ENCODE data around the gene FBXL19.
"Not testable (repeated sequence)": the region's sequence is repeated elsewhere in the genome, so short reads cannot be mapped to it uniquely, and the experiment has no call there.

FBXL19 gene

DNA sequence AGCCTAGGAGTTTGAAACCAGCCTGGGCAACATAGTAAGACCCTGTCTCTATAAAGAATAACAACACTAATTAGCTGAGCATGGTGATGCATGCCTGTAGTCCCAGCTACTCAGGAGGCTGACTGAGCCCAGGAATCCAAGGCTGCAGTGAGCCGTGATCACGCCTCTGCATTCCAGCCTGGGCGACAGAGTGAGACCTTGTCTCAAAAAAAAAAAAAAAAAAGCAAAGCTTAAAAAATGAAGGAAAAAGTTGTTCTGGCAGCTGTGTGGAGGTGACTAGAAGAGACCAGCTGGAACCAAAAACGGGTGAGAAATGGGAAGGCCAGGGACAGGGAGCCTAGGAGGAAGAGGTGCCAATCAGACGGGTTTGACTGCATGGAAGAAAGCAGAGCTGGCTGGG lies 33.7 kb upstream of the FBXL19 start:
- in situ Hi-C loops (cut with MboI; ENCODE audit: low sequenced_read_pairs, unreplicated experiment) = no loop called here
- no peak for DNase-seq (ENCODE audit: low spot score)
- TF ChIP-seq, protein P1, sequence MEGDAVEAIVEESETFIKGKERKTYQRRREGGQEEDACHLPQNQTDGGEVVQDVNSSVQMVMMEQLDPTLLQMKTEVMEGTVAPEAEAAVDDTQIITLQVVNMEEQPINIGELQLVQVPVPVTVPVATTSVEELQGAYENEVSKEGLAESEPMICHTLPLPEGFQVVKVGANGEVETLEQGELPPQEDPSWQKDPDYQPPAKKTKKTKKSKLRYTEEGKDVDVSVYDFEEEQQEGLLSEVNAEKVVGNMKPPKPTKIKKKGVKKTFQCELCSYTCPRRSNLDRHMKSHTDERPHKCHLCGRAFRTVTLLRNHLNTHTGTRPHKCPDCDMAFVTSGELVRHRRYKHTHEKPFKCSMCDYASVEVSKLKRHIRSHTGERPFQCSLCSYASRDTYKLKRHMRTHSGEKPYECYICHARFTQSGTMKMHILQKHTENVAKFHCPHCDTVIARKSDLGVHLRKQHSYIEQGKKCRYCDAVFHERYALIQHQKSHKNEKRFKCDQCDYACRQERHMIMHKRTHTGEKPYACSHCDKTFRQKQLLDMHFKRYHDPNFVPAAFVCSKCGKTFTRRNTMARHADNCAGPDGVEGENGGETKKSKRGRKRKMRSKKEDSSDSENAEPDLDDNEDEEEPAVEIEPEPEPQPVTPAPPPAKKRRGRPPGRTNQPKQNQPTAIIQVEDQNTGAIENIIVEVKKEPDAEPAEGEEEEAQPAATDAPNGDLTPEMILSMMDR (IDR thresholded peaks at IDR 0.05; ENCODE audit: borderline replicate concordance, control extremely low read depth, extremely low read depth, insufficient read depth, missing control alignments) = no peak

DNA sequence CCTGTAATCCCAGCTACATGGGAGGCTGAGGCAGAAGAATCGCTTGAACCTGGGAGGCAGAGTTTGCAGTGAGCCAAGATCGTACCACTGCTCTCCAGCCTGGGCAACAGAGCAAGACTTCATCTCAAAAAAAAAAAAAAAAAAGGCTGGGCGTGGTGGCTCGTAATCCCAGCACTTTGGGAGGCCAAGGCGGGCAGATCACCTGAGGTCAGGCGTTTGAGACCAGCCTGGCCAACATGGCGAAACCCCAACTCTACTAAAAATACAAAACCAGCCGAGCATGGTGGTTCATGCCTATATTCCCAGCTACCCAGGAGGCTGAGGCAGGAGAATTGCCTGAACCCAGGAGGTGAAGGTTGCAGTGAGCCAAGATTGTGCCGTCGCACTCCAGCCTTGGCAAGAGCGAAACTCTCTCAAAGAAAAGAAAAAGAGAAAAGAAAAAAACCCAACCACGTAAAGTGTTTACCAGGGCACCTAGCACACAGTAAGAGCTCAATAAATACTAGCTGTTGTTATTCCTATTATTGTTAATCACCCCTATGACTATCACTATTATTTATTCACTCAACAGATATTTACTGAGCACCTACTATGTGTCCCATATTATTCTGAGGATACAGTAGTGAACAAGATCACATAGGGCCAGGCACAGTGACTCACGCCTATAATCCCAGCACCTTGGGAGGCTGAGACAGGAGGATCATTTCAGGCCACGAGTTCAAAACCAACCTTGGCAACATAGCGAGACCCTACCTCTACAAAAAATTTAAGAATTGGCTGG lies 32.1 kb upstream of the FBXL19 start:
- DNase-seq (ENCODE audit: low spot score); in situ Hi-C loops (cut with MboI; ENCODE audit: low sequenced_read_pairs, unreplicated experiment): not testable (repeated sequence)

DNA sequence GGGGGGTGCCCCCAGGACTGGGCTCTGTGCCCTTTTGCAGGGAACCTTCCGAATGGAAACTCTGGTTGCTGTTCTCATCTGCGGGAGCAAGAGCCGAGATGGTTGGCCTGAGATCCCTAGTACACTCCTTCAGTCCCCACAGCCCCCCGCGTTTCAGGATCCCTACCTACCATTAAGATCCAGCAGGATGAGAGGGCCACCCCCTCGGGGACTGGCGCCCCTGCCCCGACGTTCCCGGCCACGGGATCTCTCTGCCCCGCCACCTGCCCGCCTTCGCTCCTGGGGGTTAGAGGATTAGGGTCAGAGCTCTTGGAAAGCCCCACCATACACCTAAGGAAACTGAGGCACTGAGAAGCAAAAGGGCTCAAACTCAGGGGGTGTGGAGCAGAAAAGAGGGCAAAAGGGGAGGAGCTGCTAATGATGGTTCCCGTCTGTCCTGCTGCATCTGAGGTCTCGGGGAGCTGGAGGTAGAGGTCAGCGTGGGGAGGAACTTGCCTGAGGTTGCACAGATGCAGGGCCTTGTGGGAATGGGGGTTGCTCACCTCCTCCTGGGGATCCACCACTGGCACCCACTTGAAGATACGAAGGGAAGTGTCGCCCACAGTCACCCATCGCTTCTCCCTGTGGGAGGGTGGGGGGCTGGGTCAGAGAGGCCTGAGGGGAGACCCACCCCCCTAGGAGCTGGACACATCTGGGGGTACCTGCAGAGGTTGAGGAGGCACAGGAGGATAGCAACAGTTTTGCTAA lies 30.5 kb upstream of the FBXL19 start:
- in situ Hi-C loops (cut with MboI; ENCODE audit: low sequenced_read_pairs, unreplicated experiment) = no loop called here
- DNase-seq (ENCODE audit: low spot score) = peak; percentile 46
- TF ChIP-seq, protein P1 (IDR thresholded peaks at IDR 0.05; ENCODE audit: borderline replicate concordance, control extremely low read depth, extremely low read depth, insufficient read depth, missing control alignments) = no peak

DNA sequence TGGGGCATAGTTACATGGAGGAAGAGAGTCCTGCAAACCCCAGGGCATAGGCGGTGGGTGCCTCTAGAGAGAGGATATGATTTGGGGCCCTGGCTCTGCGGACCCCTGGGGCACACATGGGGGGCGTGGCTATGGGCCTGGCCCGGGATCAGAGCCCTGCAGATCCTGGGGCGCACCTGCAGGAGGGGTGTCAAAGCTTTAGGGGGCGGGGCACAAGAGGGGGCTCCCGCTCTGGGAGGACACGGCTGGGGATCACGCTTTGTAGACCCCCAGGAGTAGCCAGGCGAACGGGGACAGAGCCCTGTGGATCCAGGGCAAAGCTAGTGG lies 30.0 kb upstream of the FBXL19 start:
- peak; percentile 40 for DNase-seq (ENCODE audit: low spot score)
- in situ Hi-C loops (cut with MboI; ENCODE audit: low sequenced_read_pairs, unreplicated experiment) = no loop called here
- TF ChIP-seq, protein P1 (IDR thresholded peaks at IDR 0.05; ENCODE audit: borderline replicate concordance, control extremely low read depth, extremely low read depth, insufficient read depth, missing control alignments) = no peak

DNA sequence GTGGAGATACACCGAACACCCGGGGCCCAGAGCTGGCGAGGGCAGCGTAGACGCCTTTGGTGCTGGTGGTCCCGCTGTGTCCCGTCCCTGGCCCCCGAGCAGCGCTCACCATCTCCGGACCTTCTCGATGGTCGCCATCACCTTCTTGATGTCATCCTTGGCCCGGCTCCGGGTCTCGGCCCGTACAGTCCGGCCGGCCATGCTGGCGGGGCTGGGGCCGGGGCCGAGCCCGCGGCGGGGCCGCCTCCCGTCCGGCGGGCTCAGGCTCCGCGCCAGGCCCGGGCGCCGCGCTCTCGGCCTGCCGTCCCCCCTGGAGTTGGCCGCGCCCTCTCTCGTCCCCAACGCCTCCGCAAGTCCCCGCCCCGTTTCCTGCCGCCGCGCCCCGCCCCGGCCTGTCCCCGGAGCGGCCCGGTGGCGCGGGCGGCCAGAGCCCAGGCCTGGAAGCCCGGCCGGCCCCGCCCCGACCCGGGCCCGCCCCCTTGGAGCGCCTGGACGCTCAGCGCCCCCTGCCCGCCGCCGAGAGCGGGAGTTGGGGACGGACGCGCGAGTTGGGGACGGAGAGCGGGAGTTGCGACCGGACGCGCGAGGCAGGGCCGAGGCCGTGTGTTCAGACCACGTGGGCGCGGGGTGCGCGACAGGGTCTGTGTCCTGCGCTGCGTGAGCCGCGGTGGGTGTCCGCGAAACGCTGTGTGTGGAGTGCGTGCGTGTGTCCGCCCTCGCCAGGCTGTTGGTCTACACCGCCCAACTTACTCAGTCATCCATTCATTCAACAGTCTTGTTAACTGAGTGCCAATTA lies 29.4 kb upstream of the FBXL19 start, which contains the start of gene BCL7C:
BCL7C (minus strand) TSS at position 334 of the 796 bp plus-strand sequence; CDS start at position 201, 133 bp downstream.
- TF ChIP-seq, protein P1 (IDR thresholded peaks at IDR 0.05; ENCODE audit: borderline replicate concordance, control extremely low read depth, extremely low read depth, insufficient read depth, missing control alignments) = peak; percentile 74
- peak; percentile 93 for DNase-seq (ENCODE audit: low spot score)
- in situ Hi-C loops (cut with MboI; ENCODE audit: low sequenced_read_pairs, unreplicated experiment) = no loop called here

DNA sequence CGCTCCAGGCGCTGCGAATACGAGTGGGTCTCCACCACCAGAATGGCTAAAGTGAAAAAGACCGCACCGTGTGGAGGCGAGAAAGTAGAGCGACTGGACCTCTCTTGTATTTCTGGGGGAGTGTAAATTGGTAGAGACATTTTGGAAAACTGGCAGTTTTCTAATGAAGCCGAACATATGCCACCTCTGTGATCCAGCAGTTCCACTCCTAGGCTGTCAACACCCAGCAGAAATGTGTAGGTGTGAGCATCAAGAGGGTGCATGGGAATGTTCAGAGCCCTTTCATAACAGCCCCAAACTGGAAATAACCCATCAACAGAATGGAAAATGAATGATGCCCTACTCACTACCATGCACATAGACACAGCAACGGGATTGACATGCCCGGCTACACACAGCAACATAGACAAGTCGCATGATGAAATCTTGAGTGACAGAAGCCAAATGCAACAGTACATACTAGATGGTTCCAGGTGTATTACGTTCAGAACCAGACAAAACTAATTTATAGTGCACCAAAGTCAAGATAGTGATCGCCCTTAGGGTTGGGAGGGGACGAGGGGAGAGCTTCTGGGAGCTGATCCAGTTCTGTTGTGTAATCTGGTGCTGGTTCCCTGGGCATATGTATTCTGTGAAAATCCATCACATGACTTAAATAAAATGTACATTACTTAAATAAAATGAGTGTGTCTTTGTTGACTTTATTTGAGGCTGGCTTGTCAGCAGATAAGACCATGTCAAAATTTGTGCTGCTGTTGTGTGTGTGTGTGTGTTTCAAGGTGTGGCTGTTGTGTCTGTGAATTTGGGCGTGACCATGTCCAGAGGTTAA lies 28.6 kb upstream of the FBXL19 start:
- TF ChIP-seq, protein P1 (IDR thresholded peaks at IDR 0.05; ENCODE audit: borderline replicate concordance, control extremely low read depth, extremely low read depth, insufficient read depth, missing control alignments) = no peak
- no peak for DNase-seq (ENCODE audit: low spot score)
- in situ Hi-C loops (cut with MboI; ENCODE audit: low sequenced_read_pairs, unreplicated experiment) = no loop called here
